Measurements from ENCODE around the gene PSME2.

Gene PSME2

GRCh38 chr14:24151404-24152080 is 5.1 kb upstream of the PSME2 start:
- DNase-seq (ENCODE audit: low read depth) = no peak

DNA sequence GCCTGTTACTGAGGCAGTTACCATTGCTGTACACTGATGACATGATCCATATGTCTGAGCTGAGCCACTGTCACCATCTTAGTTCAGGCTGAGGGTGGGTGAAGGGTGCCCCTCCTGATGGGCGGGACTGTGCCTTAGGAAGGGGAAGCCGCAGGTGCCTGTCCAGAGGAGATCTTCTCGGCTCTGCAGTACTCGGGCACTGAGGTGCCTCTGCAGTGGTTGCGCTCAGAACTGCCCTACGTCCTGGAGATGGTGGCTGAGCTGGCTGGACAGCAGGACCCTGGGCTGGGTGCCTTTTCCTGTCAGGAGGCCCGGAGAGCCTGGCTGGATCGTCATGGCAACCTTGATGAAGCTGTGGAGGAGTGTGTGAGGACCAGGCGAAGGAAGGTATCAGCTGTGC is 4.6 kb upstream of the PSME2 start:
- no peak for DNase-seq (ENCODE audit: low read depth)

GRCh38 chr14:24150567-24150966 is 4.2 kb upstream of the PSME2 start:
- no peak for DNase-seq (ENCODE audit: low read depth)

DNA sequence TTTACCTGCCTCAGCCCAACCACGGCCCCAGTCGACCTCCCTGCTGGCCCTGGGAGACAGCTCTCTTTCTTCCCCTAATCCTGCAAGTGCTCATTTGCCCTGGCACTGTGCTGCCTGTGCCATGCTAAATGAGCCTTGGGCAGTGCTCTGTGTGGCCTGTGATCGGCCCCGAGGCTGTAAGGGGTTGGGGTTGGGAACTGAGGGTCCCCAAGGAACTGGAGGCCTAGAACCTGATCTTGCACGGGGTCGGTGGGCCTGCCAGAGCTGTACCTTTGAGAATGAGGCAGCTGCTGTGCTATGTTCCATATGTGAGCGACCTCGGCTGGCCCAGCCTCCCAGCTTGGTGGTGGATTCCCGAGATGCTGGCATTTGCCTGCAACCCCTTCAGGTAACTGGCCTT is 3.7 kb upstream of the PSME2 start:
- no peak for DNase-seq (ENCODE audit: low read depth)

DNA sequence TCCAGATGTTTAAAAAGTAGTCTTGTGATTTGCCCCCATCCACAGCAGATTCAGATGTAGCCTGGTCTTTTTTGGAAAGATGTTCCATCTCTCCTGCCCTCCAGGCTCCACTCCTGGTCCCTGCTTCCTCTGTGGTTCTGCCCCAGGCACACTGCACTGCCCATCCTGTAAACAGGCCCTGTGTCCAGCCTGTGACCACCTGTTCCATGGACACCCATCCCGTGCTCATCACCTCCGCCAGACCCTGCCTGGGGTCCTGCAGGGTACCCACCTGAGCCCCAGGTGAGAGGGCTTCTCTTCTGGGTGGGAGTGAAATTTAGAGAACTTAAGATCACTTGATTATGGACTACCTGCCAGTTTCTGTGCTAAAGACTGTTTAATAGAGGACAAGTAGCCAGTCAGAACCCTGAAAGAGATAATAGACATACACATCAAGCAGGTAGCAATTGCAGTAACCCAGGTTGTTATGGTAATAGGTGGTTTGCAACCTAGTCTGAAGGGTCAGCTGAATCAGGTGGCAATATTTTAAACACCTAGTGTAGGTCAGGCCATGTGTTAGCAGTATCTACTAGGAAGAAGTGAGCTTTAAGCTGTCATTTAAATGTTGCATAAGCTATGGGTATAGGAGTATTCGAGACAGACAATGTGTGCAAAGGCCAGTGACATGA is 3.0 kb upstream of the PSME2 start:
- no peak for DNase-seq (ENCODE audit: low read depth)

DNA sequence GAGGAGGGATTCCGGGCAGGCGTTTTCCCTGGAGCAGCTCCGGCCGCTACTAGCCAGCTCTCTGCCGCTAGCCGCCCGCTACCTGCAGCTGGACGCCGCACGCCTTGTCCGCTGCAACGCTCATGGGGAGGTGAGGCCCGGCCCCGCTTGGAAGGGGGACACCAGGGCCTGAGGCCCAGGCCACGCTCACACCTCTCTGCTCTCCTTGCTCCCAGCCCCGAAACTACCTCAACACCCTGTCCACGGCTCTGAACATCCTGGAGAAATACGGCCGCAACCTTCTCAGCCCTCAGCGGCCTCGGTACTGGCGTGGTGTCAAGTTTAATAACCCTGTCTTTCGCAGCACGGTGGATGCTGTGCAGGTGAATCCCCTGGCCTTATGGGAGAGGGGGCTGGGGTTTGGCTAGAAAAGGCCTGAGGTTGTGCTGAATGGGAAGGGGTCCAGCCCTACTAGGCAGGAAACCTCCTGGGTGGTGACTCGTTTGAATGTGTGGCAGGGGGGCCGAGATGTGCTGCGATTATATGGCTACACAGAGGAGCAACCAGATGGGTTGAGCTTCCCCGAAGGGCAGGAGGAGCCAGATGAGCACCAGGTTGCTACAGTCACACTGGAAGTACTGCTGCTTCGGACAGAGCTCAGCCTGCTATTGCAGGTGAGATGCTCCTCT is 1.5 kb upstream of the PSME2 start:
- no peak for DNase-seq (ENCODE audit: low read depth)

GRCh38 chr14:24146978-24147760 is 759 bp upstream of the PSME2 start, which contains the start of gene RNF31:
Gene RNF31 (plus strand): TSS chr14:24147498. CDS start chr14:24147699, 201 bp downstream.
- peak; percentile 97 for DNase-seq (ENCODE audit: low read depth)

DNA sequence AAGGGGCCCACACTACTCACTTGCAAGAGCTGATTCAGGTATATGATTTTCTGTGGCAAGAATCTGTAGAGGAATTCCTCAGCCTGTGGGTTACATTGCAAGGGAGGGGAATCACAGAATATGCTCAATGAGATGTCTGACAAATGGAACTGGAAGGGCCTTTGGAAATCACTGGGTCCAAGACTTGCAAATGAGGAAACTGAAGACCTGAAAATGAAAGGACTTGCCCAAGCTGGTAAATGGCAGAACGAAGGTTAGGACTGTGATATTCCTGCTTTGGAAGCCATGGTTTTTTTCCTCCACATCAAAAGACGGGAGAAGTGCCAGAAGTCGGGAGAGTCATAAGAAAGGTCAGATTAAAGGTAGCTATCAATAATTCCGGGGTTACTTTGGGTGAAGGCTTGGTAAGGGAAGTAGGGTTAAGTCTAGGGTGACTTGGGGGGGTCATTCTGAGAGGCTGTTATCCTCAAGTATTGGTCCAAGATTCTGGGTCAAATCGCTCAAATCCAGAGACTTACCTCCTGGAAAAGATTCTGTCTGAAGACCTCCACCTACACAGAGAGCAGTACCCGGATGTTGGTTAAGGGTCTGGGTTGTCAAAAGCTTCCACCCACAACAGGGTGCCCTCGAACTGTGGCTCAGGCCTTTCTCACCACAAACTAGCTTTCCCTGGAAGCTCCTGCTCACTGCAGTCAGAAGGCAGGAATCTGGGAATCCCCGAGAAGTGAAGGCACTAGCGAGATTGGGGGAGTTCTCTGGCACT is 539 bp downstream of the PSME2 start:
- DNase-seq (ENCODE audit: low read depth) = peak; percentile 68

DNA sequence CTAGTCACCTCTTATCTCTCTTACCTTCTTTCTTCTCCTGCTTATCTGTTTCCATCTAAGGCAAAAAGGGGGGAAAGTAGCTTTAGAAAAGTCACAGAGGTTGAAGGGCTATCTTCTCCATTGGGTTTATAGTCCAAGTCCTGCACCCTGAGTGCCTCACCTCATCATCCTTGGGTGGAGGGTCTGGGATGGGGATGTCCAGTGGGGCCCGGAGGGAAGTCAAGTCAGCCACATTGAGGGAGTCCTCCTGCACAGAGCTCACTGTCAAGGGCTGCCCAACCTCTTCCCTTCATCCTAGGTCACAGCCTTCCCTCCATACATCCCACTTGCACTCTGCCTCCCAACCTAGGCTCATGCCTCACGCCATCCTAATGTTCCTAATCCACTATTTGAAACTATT is 1.2 kb downstream of the PSME2 start:
- DNase-seq (ENCODE audit: low read depth) = no peak

DNA sequence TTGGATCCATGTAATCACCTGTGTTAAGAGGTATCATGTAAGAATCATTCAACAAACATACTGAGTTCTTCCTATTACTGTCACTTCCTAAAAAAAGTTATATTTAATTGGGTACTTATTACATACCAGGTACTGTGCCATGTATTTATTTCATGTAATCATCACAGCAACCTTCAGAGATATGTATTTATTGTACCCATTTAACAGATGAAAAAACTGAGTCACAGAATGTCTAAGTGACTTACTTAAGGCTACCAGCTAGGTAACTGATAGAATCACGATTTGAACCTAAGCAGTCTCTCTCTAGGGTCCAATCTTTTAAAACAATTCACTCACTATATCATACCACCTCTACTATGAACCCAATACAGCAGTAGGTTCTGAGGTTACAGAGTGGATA is 2.0 kb downstream of the PSME2 start:
- DNase-seq (ENCODE audit: low read depth) = no peak

DNA sequence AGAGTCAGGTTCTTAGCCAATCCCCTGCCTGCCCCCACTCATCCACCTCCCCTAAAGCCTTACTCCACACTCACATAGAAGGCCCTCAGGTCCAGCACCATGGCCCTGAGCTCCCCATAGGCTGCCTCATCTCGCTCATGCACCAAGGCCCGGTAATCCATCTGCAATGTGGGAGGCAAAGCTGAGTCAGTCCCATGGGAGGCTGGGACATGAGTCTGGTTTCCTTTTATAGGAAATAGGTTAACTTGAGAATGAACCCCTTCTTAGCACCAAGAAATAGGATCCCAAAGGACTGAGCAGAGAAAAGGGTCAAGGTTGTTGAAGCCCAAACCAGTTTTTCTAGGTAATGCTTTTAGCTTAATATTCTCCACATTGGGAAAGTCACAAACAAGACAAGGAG is 2.9 kb downstream of the PSME2 start:
- DNase-seq (ENCODE audit: low read depth) = peak; percentile 58

GRCh38 chr14:24141097-24141880 is 5.1 kb downstream of the PSME2 start, which contains the start of gene EMC9:
Gene EMC9 (minus strand): TSS chr14:24141591. CDS start chr14:24141304, 287 bp downstream.
- DNase-seq (ENCODE audit: low read depth) = peak; percentile 99

- no peak for DNase-seq (ENCODE audit: low read depth)
These were observed 7.0 kb downstream of the PSME2 start for GRCh38 chr14:24139272-24139934.

DNA sequence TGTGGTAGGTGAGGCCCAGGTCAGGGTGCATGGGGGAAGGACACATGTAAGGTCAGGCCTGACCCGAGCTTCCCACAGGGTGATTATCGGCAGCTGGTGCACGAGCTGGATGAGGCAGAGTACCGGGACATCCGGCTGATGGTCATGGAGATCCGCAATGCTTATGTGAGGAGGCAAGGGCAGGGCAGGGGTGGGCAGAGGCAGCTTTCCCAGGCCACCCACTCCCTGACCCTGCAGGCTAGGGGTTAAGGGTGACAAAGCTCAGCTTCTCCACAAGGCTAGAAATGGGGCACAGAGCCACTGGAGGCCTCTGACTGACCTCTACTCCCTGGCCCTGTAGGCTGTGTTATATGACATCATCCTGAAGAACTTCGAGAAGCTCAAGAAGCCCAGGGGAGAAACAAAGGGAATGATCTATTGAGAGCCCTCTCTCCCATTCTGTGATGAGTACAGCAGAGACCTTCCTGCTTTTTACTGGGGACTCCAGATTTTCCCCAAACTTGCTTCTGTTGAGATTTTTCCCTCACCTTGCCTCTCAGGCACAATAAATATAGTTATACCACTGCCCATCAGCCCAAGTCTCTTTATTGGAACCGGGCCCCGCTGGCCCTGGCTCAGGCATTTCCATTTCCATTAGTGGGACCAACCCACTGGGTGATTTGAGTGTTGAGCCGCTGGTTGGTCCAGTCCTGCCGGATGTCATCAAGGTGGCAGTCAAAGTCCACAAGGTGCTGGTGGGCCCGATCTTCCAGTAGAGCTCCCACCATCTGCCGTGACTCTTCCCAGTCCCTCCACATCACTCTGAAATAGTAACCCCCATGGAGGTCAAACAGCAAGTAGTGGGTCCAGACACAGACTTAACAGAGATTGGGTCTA is 7.8 kb downstream of the PSME2 start:
- no peak for DNase-seq (ENCODE audit: low read depth)

- DNase-seq (ENCODE audit: low read depth) = no peak
These were observed 8.6 kb downstream of the PSME2 start for GRCh38 chr14:24137529-24138395.

DNA sequence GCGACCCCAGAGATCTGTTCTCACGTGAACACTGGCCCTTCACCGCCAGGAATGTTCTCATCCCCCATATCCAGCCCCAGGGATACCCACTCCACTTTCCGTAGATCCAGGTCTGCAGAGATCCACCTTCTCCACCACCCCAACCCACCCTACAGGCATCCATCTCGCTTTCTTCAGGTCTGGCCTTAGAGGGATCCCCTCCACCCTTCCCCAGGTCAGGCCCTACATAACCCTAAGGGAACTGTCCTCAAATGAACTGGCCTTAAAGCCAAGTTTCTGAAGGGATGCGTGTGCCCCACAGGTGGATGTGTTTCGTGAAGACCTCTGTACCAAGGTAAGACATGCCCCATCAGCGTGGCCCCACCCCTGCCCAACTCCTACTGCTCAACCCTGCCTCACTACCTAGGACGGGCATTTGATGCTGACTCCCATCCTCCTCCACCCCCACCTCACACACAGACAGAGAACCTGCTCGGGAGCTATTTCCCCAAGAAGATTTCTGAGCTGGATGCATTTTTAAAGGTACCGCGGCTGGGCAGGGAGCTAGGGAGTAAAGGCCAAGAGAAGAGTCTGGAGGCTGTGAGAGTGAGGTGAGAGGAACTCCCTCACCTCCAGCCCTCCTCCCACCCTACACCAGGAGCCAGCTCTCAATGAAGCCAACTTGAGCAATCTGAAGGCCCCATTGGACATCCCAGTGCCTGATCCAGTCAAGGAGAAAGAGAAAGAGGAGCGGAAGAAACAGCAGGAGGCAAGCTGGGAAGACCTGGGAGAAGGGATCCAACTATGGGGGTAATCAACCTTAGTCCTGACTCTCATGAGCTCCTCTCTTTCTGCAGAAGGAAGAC is 9.5 kb downstream of the PSME2 start:
- no peak for DNase-seq (ENCODE audit: low read depth)

All from amniotic epithelial cell (primary cell).